Keratinocyte (primary cell): ENCODE measurements around the gene PDE11A. TPM values are rescaled to one million over a fixed set of nuclear protein-coding genes. Genes with fewer than 3 reads are reported as not detected.

Source experiments
- DNase-seq: peaks from one replicate; pipeline ENCODE4 v3.0.0-alpha.2; 2011; ENCODE audit warnings: low read depth, missing footprints, low spot score
- FAIRE-seq: peaks from 2 replicates; lab custom pipeline; 2011; peaks lifted over from hg19 to GRCh38; lab: Jason Lieb, UNC
- H2AFZ ChIP-seq: 2 replicates; pipeline ENCODE4 v1.6.0; 2012; ENCODE audit warnings: low read length, control low read depth, inconsistent platforms; ENCODE audit not compliant: control insufficient read depth
- H3K27ac ChIP-seq: 2 replicates; pipeline ENCODE4 v1.5.1; 2011; ENCODE audit warnings: low read length; ENCODE audit not compliant: control insufficient read depth, insufficient read depth
- H3K27me3 ChIP-seq: 3 replicates; pipeline ENCODE4 v1.6.0; 2011; ENCODE audit warnings: low read length; ENCODE audit not compliant: control insufficient read depth, insufficient read depth; ENCODE audit errors: extremely low read depth
- H3K36me3 ChIP-seq, 2 experiments: 2 replicates in 1 of 2; 3 replicates in 1 of 2; pipeline ENCODE4 v1.5.1; 2011; ENCODE audit warnings: low read length in 2 of 2, mild to moderate bottlenecking in 1 of 2; ENCODE audit not compliant: control insufficient read depth in 2 of 2, insufficient read depth in 2 of 2; ENCODE audit errors: extremely low read depth in 1 of 2
- H3K4me1 ChIP-seq: 3 replicates; pipeline ENCODE4 v1.5.1; 2011; ENCODE audit warnings: low read length; ENCODE audit not compliant: control insufficient read depth, insufficient read depth; ENCODE audit errors: extremely low read depth
- H3K4me2 ChIP-seq: 3 replicates; pipeline ENCODE4 v1.6.0; 2011; ENCODE audit warnings: low read depth, low read length; ENCODE audit not compliant: control insufficient read depth, insufficient read depth; ENCODE audit errors: extremely low read depth
- H3K4me3 ChIP-seq, 3 experiments: fragments of 200-600 bp in 1 of 3; sonication (generic) in 1 of 3; 2 replicates in 2 of 3; 3 replicates in 1 of 3; pipeline ENCODE4 v1.5.1; 2011 to 2016; ENCODE audit warnings: low read length in 3 of 3, mild to moderate bottlenecking in 3 of 3, control low read depth in 2 of 3, inconsistent platforms in 1 of 3, low read depth in 1 of 3, mixed read lengths in 1 of 3, mixed run types in 1 of 3, moderate library complexity in 1 of 3; ENCODE audit not compliant: control insufficient read depth in 2 of 3, insufficient read depth in 2 of 3; ENCODE audit errors: extremely low read depth in 1 of 3
- H3K79me2 ChIP-seq: 2 replicates; pipeline ENCODE4 v1.6.0; 2012; ENCODE audit warnings: low read length; ENCODE audit not compliant: control insufficient read depth, insufficient read depth
- H3K9ac ChIP-seq: 3 replicates; pipeline ENCODE4 v1.6.0; 2011; ENCODE audit warnings: low read length; ENCODE audit not compliant: control insufficient read depth, insufficient read depth; ENCODE audit errors: extremely low read depth
- H3K9me1 ChIP-seq: 3 replicates; pipeline ENCODE4 v1.6.0; 2011; ENCODE audit warnings: low read length; ENCODE audit not compliant: control insufficient read depth, insufficient read depth; ENCODE audit errors: extremely low read depth
- H3K9me3 ChIP-seq: 2 replicates; pipeline ENCODE4 v1.5.1; 2012; ENCODE audit warnings: low read depth, low read length; ENCODE audit not compliant: control insufficient read depth
- H4K20me1 ChIP-seq: 3 replicates; pipeline ENCODE4 v1.6.0; 2011; ENCODE audit warnings: low read length; ENCODE audit not compliant: control insufficient read depth, insufficient read depth; ENCODE audit errors: extremely low read depth
- CTCF ChIP-seq, 3 experiments: IDR thresholded peaks in 1 of 3; conservative IDR thresholded peaks in 1 of 3; optimal IDR thresholded peaks in 1 of 3; 2 replicates in 2 of 3; 3 replicates in 1 of 3; pipeline versions ENCODE3 to v1.5.1; 2011; ENCODE audit warnings: low read length in 3 of 3, mild to moderate bottlenecking in 3 of 3, moderate library complexity in 2 of 3, control low read depth in 1 of 3, inconsistent platforms in 1 of 3; ENCODE audit not compliant: insufficient read depth in 2 of 3; ENCODE audit errors: extremely low read depth in 1 of 3
- EZH2 ChIP-seq: IDR thresholded peaks from one replicate; pipeline ENCODE4 v1.6.1; 2012; ENCODE audit warnings: inconsistent platforms, mild to moderate bottlenecking, low read length, moderate library complexity
- dilution Hi-C: fragments of 300-500 bp; cut with MboI; formaldehyde crosslinking; loops from one replicate; pipeline ENCODE4 v1.7.0; 2020; ENCODE audit warnings: low sequenced_read_pairs; ENCODE audit not compliant: extremely low pct_ligation_motif_present
- polyA plus RNA-seq, 5 experiments: library from polyadenylated mRNA; depleted of rRNA in 3 of 5; stranded (reverse) in 3 of 5; stranded (forward) in 1 of 5; unstranded in 1 of 5; fragments of >200 nt; gene quantifications; 1 replicate in 1 of 5; 2 replicates in 3 of 5; 3 replicates in 1 of 5; pipeline versions ENCODE4 v1.2.1 to v1.2.3, GENCODE V29; 2011 to 2012; ENCODE audit warnings: missing spikeins in 2 of 5, low read depth in 1 of 5, low replicate concordance in 1 of 5

PDE11A gene
- polyA plus RNA-seq, 1 donor (not counting 4 experiments of a cell fraction or from before 2014, with no cell fraction given): 0.01 TPM

GRCh38 chr2:177584030-177584692, 488.4 kb downstream of the PDE11A start:
- Histone ChIP-seq H3K4me2 (no peak overlapping the region), H3K27ac (no peak overlapping the region), H3K36me3 (no peaks in the 10 kb centered on the region), H3K4me1 (no peaks in the 10 kb centered on the region), H3K9me3 (no peaks in the 10 kb centered on the region), H3K27me3 (no peaks in the 10 kb centered on the region), H2AFZ (no peak overlapping the region), H3K79me2 (no peaks in the 10 kb centered on the region), H4K20me1 (no peaks in the 10 kb centered on the region), H3K9me1 (no peaks in the 10 kb centered on the region), H3K4me3 (no peak overlapping the region), H3K9ac (no peak overlapping the region)
- no peak for FAIRE-seq
- TF ChIP-seq EZH2 (no peak), CTCF (optimal IDR thresholded peaks at IDR 0.05 in 1 of 3, IDR thresholded peaks at IDR 0.05 in 1 of 3, conservative IDR thresholded peaks at IDR 0.05 in 1 of 3; ENCODE audit: extremely low read depth in 1 of 3, insufficient read depth in 2 of 3, low read length in 3 of 3) (no peak)
- dilution Hi-C loops: no loop called here
- no peak for DNase-seq

- no peak for TF ChIP-seq EZH2
- no peak for TF ChIP-seq CTCF (optimal IDR thresholded peaks at IDR 0.05 in 1 of 3, IDR thresholded peaks at IDR 0.05 in 1 of 3, conservative IDR thresholded peaks at IDR 0.05 in 1 of 3; ENCODE audit: extremely low read depth in 1 of 3, insufficient read depth in 2 of 3, low read length in 3 of 3)
- dilution Hi-C loops: no loop called here
Measured at GRCh38 chr2:177582000-177582399, 490.6 kb downstream of the PDE11A start.

More at GRCh38 chr2:177582000-177582399, 490.6 kb downstream of the PDE11A start:
- no peaks in the 10 kb centered on the region for H3K9me3 ChIP-seq
- FAIRE-seq (no peak), DNase-seq (no peak)
- no peaks in the 10 kb centered on the region for H3K4me1 ChIP-seq
- H4K20me1 ChIP-seq: no peaks in the 10 kb centered on the region
- no peaks in the 10 kb centered on the region for H3K9me1 ChIP-seq
- H3K79me2 ChIP-seq: no peaks in the 10 kb centered on the region
- H2AFZ ChIP-seq: no peak overlapping the region
- no peak overlapping the region for H3K4me2 ChIP-seq
- no peak overlapping the region for H3K4me3 ChIP-seq
- H3K36me3 ChIP-seq: no peaks in the 10 kb centered on the region
- no peak overlapping the region for H3K27ac ChIP-seq
- no peaks in the 10 kb centered on the region for H3K27me3 ChIP-seq
- H3K9ac ChIP-seq: no peak overlapping the region
